GM12864 (cell line): ENCODE results near the gene URM1.
A peak's percentile ranks its signal among the peaks of the same experiment; 100 is the strongest.
"Not testable (repeated sequence)": the region's sequence is repeated elsewhere in the genome, so short reads cannot be mapped to it uniquely, and the experiment has no call there.

Experiments
- DNase-seq: peaks from one replicate; pipeline ENCODE4 v3.0.0-alpha.2; 2011; ENCODE audit warnings: low read depth
- H3K4me3 ChIP-seq: 2 replicates; pipeline ENCODE4 v1.5.1; 2011; ENCODE audit warnings: mild to moderate bottlenecking, low read depth, low read length, control low read depth
- TF ChIP-seq, protein P1 (sequence below): IDR thresholded peaks from 2 replicates; pipeline ENCODE4 v1.5.1; 2011; ENCODE audit warnings: low read depth, mild to moderate bottlenecking, moderate library complexity, low read length, control low read depth, inconsistent platforms; ENCODE audit errors: missing control alignments

Gene URM1

DNA sequence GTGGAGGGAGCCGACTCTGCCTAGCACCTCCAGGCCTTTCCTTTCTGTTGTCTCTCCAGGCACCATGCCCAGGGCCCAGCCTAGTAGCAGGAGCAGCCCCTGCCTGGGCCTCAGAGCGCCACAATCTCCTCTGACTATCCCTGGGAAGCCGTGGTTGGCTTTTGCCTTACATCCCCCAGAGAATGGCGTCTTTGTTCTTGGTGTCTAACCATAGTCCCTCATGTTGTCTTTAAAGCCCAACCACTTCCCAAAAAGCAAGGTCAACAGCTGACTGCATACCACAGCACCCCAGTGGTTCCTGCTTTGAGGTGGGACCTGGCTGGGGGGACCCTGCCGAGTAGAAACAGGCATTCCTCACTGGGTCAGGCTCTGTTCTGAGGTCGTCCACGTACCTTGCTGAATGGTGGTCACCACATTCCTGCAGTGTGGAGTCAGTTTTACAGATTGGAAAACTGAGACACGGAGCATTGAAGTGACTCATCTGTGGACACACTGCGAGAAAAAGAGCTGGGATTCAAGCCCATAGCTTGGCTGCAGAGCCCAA lies 35.7 kb downstream of the URM1 start:
- DNase-seq = no peak
- H3K4me3 ChIP-seq = no peak overlapping the region
- TF ChIP-seq, protein P1, sequence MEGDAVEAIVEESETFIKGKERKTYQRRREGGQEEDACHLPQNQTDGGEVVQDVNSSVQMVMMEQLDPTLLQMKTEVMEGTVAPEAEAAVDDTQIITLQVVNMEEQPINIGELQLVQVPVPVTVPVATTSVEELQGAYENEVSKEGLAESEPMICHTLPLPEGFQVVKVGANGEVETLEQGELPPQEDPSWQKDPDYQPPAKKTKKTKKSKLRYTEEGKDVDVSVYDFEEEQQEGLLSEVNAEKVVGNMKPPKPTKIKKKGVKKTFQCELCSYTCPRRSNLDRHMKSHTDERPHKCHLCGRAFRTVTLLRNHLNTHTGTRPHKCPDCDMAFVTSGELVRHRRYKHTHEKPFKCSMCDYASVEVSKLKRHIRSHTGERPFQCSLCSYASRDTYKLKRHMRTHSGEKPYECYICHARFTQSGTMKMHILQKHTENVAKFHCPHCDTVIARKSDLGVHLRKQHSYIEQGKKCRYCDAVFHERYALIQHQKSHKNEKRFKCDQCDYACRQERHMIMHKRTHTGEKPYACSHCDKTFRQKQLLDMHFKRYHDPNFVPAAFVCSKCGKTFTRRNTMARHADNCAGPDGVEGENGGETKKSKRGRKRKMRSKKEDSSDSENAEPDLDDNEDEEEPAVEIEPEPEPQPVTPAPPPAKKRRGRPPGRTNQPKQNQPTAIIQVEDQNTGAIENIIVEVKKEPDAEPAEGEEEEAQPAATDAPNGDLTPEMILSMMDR = no peak

DNA sequence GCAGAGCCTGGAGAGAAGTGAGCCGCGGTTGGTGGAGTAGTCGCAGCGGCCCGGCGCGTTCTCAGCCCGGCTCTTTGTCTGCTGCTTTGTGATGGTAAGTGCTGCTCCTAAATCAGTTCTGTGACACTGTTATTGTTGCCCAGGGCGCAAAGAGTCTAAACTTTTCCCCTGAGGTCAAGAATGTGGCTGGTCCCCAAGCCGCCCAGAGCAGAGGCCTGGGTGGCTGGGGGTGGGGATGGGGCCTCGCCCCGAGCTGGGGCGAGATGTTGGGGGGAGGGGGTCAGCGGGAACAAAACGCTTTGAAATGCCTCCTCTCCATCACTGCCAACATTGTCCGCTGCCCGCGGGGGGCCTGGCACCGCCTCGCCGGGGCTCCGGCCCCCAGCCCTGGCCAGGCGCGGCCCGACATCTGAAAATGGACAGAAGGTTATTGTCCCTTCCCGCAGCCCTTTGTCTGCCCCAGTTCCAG lies 37.8 kb downstream of the URM1 start:
- TF ChIP-seq, protein P1 = no peak
- H3K4me3 ChIP-seq = no peak overlapping the region
- no peak for DNase-seq

DNA sequence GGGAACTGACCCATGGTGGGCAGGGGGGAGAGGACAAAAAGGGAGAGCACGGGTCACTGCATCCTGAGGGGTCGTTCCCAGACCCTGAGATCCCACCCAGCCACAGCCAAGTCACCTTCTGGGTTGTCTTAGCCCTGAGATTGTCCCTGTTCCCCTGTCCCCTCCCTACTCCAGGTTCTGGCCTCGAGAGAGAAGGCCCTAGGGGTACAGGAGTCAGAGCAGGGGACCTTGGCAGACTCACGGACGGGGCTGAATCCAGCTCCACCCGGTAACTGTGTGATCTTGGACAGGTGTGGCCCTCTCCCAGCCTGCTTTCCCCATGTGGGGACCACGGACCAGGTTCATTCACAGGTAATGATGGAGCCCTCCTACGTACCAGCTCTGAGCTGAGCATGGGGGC lies 38.3 kb downstream of the URM1 start:
- H3K4me3 ChIP-seq = no peak overlapping the region
- TF ChIP-seq, protein P1 = no peak
- DNase-seq = no peak

DNA sequence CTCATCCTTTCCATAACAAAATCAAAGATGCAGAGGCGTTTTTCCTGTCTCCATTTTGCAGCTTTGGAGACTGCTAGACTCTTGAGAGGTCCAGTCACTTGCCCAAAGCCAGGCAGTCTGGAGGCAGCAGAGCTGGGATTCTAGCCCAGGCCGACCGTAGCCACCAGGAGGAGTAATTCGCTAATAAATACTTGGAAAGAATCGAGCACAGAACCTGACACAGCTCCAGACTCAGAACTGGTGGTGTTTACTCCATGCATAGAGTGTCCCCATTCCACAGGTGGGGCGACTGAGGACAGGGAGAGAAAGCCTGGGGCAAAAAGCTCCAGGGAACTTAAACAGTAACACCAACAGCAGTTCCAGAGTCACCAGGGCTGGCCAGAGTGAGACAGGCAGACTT lies 38.8 kb downstream of the URM1 start:
- no peak for DNase-seq
- no peak overlapping the region for H3K4me3 ChIP-seq
- TF ChIP-seq, protein P1 = no peak

DNA sequence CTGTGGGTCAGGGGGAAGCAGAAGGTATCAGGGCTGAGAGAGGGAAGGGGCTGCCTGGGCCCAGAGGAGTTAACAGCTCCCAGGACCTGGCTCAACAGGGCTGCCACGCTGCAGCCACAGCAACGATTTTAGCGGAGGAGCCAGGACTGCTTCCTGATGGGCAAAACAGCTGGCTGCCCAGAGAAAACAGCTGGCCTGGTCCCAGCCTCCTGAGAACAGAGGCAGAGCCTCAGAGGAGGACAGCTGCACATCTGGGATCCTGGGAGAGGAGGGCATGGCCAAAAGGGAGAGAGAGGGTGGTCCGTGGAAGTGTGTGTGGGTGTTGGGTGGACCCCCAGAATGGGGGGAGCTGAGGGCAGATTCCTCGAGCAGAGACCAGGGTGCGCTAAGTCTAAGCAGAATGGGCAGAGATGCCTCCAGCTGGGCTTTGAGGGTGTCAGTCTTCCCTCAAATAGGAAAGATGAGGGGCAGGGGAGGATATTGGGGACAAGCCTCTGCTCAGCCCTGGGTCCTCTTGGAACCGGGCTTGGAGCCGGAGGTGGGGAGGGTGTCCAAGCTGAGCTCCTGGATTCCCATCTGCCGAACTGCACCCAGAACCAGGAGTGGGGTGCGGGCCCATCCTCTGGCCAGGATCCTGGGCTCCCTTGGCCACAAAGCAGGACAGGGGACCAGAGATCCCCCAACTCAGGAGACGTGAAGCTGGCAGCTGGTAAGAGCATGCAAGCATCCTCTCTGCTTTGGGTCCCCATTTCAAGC lies 40.4 kb downstream of the URM1 start:
- no peak overlapping the region for H3K4me3 ChIP-seq
- no peak for DNase-seq
- TF ChIP-seq, protein P1 = no peak

DNA sequence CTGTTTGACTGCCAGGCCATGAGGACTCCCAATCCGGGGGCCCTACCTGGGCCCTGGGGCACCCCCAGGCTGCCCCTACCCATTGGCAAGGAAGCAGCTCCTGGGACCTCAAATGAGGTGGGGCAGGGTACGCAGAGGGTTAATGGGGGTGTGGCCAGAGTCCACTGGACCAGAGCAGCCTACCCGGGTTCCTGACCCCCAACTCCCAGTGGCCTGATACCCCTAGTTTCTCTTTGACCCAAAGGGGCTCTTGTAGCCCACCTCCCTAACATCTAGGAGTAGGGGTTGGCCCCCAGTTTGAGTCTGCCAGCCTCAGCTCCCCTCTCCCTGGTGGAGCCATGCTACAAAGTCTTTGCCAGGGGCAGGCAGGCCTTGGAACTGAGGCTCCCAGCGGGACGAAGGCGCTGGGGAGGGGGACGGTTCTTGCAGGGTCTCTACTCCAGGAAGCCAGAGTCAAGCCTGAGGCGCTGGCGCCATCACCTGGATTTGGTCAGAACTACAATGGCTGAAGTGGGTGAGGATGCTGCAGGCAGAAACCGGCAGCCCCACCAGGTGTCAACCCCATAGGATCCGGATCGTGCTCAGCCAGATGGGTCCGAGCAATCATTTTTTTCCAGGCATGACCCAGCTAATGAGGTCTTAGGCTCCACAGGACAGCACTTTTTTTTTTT lies 41.1 kb downstream of the URM1 start:
- H3K4me3 ChIP-seq = no peak overlapping the region
- DNase-seq = no peak
- TF ChIP-seq, protein P1 = peak; percentile 66

DNA sequence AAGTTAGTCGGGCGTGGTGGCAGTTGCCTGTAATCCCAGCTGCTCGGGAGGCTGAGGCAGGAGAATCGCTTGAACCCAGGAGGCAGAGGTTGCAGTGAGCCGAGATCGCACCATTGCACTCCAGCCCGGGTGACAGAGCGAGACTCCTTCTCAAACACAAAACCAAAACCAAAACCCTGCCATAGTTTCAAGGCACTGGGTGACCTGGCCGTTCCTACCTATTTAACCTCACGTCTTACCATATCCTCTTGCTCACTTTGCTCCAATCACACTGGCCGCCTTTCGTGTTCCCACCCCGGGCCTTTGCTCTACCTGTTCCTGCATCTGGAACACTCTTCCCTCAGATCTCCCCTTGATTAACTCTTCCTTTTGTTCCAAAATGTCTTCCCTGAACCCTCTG lies 42.6 kb downstream of the URM1 start:
- not testable (repeated sequence) for H3K4me3 ChIP-seq, DNase-seq
